ENCODE results near the gene IDUA.

DNA sequence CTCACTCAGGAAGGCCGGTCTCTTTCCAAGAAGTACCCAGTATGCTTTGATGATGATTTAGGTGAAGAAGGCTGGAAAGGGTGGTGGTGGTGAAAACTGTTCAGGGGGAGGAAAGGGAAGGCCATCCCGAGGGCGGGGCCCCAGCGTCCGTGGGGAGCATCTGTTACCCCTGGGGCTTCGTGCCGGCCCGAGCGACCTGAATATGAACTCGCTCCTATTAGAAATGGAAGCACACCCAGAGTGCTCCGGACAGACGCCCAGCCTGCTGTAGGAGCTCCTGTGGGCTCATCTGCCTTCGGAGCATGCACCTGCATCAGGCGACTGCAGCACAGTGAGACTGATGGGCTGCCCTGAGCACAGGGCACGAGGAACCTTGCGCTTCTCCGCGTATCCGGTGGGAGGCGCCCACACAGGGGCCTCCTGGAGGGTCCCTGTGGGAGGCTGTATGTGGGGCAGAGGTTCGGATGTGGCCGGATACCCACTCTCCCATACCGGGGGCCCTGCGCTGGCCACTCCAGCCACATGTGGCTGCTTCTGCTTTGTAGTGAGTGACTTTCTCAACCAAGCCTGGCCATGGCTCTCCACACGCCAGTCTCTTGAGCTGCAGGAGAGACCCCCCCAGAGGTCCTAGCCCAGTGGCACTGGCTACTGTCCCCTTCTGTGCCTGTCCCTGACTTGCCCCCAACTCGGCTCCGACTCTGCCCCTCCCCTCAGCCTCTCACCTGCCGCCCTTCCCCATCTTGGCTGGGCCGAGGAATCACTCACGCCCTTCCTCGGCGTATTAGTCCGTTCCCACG is 61.3 kb downstream of the IDUA start:
- TF ChIP-seq, protein P1, sequence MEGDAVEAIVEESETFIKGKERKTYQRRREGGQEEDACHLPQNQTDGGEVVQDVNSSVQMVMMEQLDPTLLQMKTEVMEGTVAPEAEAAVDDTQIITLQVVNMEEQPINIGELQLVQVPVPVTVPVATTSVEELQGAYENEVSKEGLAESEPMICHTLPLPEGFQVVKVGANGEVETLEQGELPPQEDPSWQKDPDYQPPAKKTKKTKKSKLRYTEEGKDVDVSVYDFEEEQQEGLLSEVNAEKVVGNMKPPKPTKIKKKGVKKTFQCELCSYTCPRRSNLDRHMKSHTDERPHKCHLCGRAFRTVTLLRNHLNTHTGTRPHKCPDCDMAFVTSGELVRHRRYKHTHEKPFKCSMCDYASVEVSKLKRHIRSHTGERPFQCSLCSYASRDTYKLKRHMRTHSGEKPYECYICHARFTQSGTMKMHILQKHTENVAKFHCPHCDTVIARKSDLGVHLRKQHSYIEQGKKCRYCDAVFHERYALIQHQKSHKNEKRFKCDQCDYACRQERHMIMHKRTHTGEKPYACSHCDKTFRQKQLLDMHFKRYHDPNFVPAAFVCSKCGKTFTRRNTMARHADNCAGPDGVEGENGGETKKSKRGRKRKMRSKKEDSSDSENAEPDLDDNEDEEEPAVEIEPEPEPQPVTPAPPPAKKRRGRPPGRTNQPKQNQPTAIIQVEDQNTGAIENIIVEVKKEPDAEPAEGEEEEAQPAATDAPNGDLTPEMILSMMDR (IDR thresholded peaks at IDR 0.05) = no peak
- TF ChIP-seq EZH2 (IDR thresholded peaks at IDR 0.05; ENCODE audit: borderline replicate concordance, insufficient read depth, low read depth, low read length, poor library complexity, severe bottlenecking) = no peak

Data from B cell (primary cell).